NCI-H510A (cell line): ENCODE data around the gene ZCCHC2.

Experiments used
- DNase-seq: peaks from one replicate; lab custom pipeline; 2025; lab: John Stamatoyannopoulos, UW

The ZCCHC2 gene

DNA sequence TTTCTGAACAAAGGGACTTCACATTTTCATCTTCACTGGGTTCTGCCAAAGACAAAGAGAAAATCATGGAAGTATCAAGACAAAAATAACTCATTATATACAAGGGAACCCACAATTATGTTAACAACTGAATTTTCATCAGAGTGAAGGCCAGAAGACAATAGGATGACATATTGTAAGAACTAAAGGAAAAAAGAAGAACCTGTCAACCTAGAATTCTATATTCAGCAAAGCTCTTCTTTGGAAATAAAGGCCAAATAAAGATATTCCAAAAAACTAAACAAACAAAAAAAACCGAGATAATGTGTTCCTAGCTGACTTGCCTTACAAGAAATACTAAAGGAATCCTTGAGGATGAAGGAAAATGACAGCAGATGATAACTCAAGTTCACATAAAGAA, 10.3 kb upstream of the ZCCHC2 start:
- no peak for DNase-seq

DNA sequence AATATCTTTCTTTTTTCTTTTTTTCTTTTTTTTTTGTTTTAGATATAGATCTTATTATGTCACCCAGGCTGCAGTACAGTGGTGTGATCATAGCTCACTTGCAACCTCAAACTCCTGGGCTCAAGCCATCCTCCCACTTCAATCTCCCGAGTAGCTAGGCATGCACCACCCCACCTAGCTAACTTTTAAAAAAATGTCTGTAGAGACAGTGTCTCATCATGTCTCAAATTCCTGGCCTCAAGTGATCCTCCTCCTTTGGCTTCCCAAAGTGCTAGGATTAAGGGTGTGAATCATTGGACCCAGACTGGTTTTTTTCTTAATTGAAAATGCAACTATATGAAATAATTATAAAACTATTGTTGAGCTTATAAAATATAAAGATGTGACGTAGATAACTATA, 9.8 kb upstream of the ZCCHC2 start:
- DNase-seq: no peak

DNA sequence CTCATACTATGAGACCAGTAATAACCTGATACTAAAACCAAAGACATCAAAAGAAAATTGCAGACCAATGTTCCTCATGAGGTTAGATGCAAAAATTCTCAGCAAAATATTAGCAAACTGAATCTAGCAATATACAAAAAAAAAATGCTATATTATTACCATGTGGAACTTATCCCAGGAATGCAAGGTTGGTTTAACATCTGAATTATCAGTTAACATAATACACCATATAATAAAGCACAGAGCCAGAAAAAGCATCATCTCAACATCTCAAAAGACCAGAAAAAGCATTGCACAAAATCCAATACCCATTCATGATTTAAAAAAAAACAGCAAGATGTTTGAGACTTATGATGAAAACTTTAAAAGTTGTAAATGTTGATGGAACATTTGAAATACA, 8.3 kb upstream of the ZCCHC2 start:
- DNase-seq: no peak

DNA sequence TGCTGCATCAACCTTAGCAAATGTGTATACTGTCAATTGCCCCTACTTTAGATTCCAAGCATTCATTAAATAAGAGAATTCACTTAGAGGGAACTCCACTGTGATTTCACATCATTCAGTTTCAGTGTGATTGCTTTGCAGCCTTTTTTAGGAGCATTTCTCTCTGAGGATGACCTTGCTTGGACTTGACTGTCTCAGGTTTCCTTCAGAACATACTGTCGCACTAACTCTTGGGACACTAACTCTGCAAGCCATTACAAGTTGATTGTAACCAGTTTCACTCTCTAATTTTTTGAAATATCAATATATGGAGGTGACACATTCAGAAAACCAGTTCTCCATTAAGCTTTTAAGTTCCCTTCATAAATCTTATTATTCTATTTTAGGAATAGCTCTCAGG, 6.6 kb upstream of the ZCCHC2 start:
- no peak for DNase-seq

DNA sequence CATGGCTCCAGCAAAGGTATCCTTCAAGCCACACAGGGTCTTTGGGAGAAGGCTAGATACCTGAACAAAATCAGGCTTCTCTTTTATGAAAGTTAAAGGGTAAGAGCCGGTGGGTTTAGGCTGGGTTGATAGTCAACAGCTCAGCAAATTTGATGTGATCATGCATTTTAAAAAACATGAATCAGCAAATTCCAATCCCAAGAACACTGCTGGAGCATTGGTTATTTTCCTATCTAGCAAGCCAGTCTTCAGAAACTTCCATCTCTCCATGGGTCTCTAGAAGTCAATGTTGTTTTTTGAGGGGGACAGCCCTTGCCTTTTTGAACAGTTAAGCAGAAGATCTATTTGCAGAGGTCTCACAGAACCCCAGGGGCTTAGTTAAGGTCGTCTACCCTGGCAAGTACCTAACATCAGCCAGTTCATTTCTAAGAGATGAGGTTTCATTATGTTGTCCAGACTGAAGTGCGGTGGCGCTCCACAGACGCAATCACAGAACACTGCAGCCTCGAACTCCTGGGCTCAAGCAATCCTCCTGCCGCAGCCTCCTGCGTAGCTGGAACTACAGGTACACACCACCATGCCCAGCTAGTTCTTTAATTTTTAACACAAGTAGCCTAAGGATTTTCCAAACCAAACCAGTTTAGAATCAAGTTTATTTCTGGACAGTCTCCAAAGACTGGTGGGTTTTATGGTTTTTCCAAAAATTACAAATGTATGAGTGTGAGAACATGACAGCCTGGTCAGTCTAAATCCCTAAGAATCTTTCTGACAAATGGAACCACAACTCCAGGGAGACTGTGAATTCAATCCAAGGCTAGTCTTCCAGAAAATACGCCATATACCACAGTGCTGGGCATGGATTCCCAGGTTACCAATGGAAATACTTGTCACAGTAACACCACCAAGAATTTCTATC, 4.1 kb upstream of the ZCCHC2 start:
- DNase-seq: no peak

DNA sequence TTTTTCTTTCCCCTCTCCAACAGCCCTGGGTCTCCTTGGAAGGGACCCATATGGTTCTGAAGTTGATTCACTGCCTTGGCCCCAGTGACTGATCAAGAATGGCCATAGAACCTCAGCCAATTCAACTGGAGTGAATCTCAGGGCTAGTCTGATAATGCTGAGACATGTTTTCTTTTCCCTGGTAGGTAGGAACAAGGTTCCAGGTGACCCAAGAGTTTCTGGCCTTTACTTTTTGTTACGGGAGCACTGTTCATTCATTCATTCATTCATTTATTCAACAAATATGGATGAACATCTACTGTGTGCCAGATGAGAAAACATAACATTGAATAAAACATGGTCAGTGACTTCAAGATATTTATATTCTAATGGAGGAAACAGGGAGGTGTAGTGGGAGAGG, 3.1 kb upstream of the ZCCHC2 start:
- no peak for DNase-seq

DNA sequence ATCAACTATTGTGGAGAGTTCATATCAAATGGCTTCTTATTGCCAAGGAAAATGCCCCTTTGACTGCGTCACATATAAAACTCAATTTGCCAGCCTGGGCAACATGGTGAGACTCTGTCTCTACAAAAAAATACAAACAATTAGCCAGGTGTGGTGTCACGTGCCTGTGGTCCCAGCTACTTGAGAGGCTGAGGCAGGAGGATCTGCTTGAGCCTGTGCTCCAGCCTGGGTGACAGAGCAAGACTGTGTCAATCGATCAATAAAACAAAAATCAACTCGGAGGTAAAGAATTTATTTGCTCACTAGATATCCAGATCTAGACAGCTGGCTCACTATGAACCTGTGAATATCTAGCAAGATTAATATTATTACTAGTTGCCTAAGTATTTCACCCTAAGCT, 1.7 kb upstream of the ZCCHC2 start:
- DNase-seq: peak; percentile 14

DNA sequence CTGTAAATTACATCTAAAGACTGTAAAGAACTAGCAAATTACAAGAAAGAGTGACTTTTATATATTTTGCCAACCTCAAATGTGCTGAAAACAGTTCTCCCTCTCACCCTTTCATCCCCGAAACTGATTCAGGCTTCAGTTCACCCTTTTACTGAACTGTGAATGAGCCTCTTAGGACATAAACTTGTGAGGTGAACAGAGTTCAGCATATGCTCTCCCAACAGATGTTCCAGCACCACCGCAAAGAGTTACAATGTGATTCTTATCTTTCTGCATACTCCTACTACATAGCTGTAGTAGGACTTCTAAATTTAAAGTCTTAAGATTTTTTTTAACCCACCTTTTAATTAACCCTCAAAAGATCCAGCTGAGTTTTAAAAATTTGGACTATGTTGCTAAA, 1.2 kb upstream of the ZCCHC2 start:
- DNase-seq: no peak

DNA sequence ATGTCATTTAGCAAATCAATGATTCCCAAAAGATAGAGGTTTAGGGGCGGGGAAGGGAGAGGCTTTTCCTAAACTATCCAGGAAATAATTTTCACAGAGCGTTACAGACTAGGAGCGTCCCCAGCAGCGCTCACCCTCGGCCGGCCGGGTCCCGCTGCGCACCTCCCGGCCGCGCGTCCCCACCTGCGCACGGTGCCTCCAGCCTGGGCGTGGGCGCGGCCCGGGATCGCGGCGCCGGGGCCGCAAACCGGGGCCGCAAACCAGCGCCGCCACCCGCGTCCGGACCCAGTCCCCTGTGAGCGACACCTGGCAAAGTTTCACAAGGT, 684 bp upstream of the ZCCHC2 start:
- DNase-seq: peak; percentile 17

DNA sequence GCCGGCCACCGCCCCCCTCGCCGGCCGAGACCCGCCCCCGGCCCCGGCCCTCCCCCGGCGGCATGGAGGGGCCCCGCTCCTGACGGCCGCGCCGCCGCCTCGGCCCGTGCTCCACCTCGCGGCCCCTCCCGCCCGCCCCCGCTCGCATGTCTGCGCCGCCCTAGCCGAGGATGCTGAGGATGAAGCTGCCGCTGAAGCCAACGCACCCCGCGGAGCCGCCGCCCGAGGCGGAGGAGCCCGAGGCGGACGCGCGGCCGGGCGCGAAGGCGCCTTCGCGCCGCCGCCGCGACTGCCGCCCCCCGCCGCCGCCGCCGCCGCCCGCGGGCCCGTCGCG, 397 bp downstream of the ZCCHC2 start:
- peak; percentile 94 for DNase-seq

DNA sequence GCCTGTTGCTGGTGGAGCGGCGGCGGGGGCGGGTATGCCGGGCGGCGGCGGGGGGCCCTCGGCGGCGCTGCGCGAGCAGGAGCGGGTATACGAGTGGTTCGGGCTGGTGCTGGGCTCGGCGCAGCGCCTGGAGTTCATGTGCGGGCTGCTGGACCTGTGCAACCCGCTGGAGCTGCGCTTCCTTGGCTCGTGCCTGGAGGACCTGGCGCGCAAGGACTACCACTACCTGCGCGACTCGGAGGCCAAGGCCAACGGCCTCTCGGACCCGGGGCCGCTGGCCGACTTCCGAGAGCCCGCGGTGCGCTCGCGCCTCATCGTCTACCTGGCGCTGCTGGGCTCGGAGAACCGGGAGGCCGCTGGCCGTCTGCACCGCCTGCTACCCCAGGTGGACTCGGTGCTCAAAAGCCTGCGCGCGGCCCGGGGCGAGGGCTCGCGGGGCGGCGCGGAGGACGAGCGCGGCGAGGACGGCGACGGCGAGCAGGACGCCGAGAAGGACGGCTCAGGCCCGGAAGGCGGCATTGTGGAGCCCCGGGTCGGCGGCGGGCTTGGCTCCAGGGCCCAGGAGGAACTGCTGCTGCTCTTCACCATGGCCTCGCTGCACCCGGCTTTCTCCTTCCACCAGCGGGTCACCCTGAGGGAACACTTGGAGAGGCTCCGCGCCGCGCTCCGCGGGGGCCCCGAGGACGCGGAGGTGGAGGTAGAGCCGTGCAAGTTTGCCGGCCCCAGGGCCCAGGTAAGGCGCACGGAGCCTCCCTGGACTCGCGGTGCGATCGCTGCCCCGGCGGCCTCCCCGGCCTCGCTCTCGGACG, 1.0 kb downstream of the ZCCHC2 start:
- DNase-seq: peak; percentile 39

DNA sequence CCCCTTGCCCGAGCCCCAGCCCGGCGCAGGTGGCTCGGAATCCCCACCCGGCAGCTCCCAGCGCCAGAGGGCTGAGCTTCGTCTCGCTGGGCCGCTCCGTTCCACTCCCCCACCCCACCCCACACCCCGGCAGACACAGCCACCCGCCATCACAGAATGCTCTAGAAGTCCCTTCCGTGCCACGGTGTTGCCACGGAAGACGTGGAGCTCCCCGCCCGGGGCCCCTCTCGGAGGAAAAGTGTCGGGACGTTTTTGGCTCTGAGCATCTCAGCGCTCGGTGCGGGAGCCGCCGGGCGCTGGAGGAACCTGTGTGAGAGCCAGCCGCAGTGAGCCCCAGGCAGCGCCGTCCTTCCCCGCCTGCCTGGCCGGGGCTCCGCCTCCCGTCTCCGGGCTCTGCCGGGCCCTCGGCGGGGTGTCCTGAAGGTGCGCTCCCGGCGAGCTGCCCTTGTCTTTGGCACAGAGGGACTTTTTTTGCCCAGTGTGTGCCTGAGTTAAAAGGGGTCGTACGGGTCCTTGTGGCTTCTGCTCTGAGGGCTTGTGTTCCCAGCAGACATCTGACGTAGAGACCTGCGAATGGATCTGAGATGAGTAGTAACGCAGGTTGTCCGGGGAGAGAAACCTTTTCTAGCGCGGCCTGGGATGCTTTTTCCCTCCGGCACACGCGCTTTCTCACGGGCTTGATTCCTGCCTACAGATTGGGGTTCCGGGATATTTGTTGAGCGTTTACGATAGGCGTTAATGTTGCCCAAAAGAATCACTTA, 1.8 kb downstream of the ZCCHC2 start:
- DNase-seq: peak; percentile 47

DNA sequence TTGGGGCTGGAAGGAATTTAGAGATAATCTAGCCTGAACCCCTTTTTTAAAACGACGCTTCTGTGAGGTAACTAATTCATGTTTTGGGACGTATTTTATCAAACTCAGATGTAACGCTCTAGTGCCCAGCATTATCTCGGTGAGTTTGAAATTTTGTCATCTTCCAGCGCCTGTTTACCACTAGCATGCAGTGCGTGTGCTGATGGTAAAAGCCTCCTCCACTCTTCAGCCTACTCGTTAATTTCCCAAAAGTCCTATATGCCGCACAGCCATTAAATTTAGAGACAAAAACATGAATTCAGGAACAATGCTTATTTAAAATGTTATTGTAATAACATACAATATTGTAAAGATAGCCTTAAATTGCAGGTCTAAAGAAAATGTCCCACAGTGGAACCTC, 2.8 kb downstream of the ZCCHC2 start:
- DNase-seq: no peak

DNA sequence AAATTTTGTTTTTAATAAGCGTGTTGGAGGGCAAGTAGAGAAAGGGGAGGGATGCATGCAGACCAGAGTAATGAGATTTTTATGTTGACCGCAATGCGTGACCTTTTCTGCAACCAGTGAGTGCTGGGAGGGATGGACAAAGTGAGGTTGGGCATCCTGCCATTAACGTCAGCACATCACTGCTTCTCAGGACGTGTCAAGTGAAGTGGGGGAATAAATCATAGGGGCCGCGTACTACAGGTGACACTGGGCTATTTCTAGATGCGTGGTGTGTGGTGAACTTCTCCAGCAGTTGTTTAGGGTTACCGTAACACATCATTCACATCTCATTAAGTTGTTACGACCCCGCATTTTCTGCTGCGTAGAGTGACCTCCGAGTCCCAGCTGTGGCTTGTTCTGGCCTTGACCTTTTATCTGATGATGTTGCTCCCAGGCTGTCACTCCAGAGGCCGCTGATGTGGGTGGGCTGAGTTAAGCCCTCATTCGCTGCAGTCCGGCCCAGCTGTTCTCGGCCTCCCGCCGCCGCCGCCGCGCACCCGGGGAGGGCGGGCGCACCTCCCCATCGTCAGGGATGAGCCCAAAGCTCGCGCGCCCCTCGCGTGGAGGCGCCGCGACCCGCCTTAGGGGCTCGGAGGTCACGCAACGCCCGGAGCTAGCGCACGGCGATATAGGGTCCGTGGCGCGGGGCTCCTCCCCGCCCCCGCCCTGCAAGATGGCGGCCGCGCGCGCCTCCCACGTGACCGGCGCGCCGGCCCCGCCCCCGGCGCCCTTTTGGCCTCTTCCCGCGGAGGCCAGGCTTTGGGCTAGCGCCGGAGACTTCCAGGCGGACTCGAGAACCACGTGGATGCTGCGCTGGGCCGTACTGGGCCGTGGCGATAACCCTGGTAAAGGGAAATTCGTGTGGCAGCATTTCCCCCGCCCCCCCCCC, 3.5 kb downstream of the ZCCHC2 start:
- peak; percentile 79 for DNase-seq

DNA sequence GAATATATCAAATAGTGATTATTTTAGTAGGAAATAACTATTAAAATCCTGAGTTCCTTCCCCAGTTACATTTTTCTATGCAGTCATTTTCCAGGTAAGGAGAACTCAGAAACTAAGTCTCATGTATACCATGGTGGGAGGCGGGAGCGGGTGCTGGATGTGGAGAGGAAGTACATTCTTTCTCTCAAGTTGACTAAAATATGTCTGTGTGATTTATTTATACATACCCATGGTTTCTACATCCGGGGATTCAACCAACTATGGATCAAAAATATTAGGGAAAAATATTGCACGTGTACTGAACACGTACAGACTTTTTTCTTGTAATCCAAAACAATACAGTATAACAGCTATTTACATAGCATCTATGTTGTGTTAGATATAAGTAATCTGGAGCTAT, 6.8 kb downstream of the ZCCHC2 start:
- DNase-seq: no peak

DNA sequence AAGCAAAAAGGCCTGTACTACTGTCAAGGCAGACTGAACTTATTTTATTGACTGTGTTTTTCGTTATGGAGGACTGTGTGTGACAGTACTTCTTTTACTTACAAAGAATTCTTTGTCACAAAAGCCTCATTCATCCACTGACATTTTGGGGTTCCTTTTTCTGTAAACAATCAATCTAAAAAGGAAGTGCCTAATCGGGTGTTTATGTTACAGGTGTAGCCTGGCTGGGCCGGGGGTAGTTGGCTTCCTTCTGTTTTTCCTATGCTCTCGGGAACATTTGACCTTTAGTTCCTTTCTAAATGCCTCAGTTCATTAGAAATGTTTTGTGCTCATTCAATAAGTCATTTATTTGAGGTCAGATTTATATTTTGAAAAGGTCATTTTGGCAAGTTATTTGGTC, 8.3 kb downstream of the ZCCHC2 start:
- no peak for DNase-seq

DNA sequence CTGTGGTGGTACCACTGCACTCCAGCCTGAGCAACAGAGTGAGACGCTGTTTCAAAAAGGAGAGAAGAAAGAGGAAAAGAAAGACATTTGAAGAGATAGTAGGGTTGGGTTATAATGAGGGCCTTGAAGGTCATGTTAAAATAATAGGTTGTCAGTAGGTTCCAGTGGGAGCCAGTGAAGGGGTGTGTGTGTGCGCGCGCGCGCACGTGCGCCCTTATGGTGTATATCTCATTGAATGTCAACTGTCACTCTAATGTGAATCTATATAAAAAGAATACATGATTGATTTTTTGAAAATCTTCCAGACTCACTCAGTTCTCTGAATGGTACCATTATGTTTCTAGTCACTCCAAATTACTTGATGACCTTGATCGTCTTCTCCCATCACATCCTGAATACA, 9.1 kb downstream of the ZCCHC2 start:
- DNase-seq: no peak

DNA sequence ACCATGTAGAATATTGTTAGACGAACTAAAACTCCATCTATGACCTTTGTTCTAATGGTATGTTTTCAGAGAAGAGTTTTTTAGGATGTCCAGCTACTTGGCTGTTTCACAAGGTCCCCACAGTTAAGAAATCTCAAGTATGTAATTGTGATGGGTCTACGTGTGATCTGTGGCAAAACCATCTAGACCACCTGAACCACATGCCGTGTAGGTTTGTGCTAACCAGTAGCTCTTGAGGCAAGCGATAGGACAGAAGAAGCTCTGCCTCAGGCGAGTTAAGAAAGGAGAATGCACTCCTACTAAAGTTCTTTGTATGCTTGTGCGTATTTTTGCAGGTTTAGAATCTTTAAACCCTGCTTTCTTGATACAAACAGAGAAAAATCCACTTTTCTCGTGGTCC, 13.2 kb downstream of the ZCCHC2 start:
- DNase-seq: no peak

DNA sequence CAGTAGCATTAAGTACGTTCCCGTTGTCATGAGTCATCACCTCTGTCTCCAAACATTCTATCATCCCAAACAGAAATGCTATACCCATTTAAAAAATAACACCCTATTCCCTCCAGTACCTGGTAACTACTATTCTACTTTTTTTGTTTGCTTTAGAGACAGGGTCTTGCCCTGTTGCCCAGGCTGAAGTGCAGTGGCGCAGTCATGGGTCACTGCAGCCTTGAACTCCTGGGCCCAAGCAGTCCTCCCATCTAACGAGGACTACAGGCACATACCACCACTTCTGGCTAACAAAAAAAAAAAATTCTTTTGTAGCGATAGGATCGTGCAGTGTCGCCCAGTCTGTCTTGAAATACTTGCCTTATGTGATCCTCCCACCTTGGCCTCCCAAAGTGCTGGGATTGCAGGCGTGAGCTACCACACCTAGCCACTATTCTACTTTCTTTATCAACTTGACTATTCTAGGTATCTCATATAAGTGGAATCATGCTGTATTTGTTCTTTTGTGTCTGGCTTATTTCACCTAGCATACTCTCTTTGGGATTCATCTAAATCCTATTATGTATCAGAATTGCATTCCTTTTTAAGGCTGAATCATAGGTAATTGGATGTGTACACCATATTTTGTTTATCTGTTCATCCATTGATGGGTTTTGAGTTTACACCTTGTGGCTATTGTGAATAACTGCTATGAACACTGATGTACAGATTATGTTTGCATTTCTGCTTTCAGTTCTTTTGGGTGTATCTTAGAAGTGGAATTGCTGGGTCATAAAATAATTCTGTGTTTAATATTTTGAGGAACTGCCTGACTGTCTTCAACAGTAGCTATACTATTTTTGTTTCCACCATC, 14.4 kb downstream of the ZCCHC2 start:
- DNase-seq: no peak

DNA sequence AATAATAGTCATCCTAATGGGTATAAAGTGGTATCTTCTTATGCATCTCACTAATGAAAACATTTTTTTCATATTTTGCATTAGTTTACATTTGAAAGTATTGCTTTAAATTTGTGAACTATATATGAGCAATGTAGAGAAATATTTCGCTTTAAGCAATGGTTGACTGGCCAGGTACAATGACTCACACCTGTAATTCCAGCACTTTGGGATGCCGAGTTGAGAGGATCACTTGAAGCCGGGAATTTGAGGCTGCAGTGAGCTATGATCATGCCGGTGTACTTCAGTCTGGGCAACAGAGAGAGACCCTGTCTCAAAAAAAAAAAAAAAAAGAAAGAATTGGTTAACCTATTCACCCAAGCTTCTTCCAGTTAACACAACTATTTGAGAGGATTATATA, 15.1 kb downstream of the ZCCHC2 start:
- no peak for DNase-seq

DNA sequence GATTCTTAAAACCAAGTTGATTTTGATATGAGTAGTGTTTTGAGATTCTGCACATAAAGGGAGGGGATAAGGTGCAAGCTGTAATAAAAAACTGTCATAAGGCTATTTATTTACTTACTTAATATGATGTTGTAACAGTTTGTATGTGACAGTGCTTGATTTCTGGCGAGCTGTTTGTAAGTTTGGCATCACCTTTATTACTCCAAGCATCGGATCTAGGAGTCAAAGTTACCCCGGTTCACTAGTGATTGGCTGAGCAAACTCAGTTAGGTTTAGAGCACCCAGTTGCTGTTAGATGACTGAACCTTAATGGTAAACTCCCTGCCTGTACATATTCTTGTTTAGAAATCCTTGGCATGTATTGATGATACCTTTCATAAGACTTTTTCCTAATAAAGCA, 16.1 kb downstream of the ZCCHC2 start:
- no peak for DNase-seq
